Activated effector memory CD4-positive, alpha-beta T cell treated with anti-CD3 and anti-CD28 coated beads, Interleukin-2, amount 50 U/mL, for 16 hours (primary cell): Measurements from ENCODE around the gene TIMP3.

Experiments
- DNase-seq: peaks from one replicate; pipeline ENCODE4 v3.0.0-alpha.2; 2020

The TIMP3 gene

DNA sequence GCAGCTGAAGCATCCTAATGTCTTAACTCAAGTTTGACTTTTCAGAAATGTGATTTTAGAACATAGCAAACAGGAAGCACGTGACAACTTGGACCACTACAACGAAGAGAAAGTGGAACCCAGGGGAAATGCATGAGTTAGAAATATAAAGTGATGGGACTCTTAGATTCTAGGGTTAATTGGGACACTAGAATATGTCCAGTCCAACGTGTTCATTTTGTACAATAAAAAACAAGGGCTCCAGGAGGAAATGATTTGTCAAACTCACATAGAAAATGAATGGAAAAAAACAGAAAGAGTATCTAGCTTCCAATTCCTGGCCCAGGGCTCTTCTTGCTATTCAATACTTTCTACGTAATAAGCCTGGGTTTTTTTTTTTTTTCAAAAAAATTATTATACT, 30.7 kb downstream of the TIMP3 start:
- DNase-seq = no peak

DNA sequence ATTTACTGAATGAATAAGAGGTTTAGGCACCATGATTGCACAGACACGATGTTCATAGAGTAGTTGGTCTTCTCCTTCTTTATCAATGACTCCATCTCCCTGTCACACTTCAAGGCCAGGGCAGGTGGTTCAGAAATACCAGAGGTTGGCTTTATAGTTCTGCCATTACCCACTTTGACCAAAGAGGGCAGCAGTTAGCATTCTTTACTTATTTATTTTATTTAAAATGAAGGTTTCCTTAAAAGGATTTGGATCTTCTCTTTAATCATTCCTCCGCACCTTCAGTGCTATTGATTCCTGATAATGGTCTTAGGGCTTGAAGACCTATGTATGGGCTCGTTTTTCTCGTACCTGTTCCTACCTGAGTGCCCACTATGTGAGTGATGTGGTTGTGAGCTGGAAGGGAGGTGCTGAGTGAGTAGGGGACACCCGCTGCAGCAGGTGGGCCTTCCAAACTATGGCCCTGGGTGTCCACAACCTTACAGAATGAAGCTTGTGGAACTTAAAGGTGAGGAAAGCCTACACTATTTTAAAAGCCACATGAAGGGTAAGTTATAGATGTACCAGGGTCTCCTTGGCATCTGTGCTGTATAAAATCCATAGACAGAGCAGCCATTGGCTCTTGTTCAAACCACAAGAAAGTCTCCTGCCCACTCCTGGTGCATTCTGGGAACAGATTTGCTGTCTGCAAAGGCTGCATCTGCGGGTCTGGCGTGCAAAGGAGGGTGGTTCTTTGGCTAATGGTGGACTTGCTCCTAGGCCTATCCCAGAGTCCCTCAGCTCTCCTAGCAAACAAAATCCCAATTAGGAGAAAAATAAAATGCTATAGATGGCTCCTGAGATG, 35.0 kb downstream of the TIMP3 start:
- DNase-seq = no peak

DNA sequence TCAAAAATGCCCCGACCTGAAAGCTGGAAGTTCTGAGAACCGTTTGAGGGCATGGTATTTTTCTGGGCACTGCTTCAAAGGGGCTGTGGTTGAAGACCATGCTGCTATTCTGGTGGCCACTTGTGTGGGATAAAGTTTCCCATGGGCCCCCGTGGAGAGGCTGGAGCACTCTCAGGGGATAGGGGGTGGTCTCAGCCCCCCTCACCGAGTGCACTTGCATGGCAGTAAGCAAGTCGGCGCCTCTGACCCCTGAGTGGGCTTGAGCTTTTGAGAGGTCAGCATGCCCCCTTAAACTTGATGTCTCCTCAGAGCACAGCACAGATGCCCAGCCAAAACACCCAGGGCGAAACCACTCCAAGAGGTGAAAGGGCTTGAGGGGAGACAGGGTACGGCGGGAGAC, 35.6 kb downstream of the TIMP3 start:
- no peak for DNase-seq

DNA sequence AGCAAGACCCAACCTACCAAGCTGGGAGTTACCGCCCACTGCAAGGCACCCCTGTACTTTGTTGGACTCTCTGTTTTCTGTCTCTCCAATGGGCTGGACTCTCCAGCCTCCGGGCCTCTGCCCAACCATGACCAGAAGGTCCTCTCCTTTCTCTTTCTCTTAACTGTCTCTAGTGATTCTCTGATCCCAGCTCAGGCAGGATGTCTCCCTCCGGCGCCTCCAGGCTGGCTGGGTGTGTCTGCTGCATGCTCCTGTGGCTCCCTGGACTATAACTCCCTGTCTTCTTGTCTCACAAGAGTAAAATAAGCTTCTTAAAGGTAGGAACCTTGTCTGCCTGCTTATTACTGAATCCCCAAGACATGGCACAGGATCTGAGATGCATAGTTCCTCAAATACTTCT, 36.3 kb downstream of the TIMP3 start:
- DNase-seq = no peak

DNA sequence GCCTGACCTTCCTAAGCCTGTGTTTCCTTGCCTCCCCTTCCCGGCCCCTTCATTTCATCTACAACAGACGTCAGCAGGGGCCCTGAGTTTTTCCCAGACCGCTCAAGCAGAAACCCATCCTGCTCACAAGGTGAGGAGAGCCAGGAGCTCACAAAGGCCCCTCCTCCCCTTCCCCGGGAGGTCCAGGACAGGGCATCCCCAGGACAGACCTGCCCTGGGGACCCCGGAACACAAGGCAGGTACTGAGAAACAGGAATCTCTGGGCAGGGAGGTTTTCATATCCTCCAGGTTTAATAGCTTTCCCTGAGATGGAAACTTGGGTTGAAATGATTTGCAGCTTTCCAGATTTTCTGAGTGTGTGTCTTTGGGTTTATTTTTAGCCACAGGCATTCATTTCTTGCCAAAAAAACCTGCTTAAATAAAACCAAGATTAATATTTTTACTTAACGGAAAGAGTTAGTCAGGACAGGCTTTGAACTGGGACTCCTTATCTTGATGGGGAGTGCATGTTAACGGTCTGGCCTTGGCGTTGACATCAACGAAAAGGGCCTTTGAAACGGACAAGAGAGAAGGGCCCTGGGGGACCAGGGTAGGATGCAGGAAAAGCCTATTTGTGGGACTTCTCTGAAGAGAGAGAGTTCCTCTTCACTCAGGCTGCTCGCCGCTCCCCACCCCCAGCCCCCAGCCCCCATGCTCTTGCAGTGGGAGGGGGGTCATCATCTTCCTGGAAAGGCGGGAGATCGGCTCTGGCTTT, 38.5 kb downstream of the TIMP3 start:
- no peak for DNase-seq

DNA sequence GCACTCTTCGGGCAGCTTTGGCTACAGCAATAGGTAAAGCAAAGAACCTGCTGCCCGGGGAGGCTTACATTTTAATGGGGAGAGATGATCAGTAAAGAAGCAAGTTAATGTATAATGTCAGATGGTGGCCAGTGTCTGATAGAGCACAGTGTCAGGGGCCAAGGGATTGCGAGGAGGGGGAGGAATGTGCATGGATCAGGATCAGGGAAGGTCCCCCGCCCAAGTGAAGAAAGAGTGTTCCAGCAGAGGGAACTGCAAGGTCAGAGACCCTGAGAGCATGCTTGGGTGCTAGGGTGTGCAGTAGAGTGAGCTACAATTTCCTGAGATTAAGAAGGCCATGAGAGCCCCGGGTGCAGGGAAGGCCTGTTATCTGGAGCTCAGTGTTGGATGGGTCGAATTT, 39.7 kb downstream of the TIMP3 start:
- no peak for DNase-seq

DNA sequence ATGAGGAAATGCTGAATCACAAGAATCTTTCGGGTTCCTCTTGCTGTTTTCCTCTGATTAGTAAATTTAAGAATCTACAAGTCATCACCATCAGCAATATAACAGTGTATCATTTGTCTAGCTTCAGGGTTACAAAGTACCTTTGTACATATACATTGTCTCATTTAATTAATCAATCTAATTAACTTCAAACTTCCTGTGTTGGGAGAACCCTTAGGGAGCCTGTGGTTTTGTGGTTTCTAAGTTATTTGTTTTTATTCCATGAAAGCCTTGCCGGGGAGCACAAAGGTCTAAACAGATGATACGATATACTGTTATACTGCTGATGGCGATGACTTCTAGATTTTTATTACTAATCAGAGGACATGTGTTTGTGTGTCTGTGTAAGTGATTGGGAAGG, 41.0 kb downstream of the TIMP3 start:
- no peak for DNase-seq

DNA sequence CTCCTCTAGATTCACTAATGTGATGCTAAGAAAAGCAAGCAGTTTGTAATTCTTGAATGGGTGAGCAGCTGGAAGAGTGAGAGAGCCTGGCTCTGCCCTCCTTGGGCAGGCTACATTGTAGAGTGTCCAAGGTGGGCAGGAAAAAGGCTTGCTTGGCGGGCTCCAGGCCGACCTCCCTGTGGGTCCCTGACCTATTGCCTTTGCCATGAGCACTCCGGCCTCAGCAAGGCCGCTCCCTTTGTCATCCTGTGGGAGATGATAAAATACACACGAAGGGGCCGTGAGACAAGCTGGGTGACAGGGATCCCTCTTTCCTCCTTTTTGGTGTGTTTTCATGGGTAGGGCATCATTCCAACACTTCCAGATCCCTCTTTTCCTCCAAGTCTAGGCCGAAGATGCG, 41.8 kb downstream of the TIMP3 start:
- no peak for DNase-seq

DNA sequence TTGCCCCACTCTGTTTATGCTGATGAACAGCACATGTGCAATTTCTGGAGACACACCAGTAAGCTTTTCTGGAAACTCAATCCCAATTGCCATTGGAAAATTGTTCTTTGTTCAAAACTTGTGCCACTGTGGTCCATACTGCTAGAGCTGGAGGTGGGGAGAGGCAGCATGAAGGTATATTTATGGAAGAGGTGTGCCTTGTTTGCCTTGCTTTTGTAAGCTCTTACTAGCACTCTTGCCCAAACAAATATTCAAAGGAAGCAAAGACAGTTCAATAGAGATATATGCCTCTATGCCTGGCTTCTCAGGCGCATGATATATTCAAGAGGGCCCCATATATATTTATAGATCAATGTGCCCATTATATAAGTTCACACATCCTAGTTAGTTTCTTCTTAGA, 42.7 kb downstream of the TIMP3 start:
- DNase-seq = no peak

DNA sequence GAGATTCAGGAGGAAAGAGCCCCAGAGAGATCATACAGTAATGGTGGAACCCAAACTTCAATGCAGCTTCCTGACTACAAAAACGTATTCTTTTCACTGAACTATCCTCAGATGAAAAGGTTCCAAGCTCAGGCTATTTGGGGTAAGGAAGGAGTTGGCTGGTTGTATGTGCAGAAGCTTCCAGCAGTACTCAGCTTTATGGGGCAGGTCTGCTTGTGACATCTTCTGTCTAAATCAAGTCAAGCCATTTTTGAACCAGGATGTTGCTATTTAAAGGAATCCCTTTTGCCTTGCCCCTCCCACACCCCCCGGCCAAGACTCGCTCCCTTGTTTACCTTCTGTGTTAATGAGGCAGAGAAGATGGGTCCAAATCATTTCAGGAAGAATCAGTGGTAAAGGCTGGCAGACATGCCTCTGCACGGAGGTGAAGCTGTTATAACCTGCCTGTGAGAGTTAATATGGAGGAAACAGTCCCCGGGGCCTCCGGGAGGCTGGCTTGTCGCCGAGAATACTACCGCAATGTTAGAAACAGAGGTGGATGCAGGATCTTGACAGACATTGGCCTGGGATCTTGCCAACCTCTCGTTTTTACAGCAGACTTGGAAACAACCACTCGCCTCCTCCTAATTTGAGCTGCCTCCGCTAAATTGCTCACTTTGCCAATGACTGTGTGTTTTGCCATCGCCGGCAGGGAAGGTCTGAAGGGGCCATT, 45.4 kb downstream of the TIMP3 start:
- no peak for DNase-seq

DNA sequence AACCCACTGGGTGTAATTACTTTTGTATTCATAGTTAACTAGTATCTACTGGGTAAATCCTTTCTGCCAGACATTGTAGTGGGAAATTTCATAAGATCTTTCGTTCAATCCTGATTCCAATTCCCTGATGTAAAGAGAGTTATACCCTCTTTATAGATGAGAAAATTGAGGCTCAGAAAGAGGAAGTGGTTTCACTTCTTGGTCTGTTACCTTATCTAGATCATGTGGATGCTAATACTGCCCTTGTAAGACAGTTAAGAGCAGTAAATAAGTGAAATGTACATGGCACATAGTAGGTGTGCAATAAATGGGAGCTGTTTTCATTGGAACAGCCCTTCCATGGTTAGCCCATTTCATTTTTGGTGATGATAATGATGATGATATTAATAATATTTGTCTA, 46.7 kb downstream of the TIMP3 start:
- no peak for DNase-seq

DNA sequence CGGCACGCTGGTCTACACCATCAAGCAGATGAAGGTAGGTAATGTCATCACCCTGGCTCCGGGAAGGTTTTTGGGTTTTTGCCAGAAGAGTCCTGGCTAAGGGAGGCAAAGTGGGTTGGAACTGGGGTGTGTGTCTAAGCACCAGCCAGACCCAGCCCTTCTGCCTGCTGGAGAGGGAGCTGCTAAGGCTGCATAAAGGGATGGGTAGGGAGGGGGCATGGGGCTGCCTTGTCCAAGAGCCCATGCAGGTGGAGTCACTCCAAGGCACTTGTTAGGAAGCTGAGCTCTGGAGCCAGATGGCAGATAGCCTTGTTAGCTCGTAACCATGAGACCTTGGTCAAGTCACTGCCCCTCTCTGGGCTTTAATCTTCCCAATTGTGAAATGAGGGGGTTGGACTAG, 48.0 kb downstream of the TIMP3 start:
- no peak for DNase-seq

DNA sequence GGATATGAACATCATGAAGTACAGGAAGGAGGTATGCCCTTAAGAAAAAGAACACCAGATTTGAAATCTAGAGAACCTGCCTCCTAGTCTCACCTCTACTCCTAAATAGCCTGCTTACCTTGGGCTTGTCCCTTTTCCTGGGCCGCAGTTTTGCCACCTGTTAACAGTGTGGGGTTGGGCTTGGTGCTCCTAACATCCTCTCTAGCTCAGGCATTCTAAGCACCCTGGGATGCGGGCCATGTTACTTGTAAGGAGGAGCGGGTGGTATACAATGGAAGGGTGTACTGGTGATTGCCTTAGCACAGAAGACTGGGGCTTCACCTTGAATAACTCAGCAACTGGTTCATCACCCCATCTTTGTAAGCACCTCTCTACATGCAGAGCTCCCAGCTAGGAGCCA, 48.7 kb downstream of the TIMP3 start:
- no peak for DNase-seq

DNA sequence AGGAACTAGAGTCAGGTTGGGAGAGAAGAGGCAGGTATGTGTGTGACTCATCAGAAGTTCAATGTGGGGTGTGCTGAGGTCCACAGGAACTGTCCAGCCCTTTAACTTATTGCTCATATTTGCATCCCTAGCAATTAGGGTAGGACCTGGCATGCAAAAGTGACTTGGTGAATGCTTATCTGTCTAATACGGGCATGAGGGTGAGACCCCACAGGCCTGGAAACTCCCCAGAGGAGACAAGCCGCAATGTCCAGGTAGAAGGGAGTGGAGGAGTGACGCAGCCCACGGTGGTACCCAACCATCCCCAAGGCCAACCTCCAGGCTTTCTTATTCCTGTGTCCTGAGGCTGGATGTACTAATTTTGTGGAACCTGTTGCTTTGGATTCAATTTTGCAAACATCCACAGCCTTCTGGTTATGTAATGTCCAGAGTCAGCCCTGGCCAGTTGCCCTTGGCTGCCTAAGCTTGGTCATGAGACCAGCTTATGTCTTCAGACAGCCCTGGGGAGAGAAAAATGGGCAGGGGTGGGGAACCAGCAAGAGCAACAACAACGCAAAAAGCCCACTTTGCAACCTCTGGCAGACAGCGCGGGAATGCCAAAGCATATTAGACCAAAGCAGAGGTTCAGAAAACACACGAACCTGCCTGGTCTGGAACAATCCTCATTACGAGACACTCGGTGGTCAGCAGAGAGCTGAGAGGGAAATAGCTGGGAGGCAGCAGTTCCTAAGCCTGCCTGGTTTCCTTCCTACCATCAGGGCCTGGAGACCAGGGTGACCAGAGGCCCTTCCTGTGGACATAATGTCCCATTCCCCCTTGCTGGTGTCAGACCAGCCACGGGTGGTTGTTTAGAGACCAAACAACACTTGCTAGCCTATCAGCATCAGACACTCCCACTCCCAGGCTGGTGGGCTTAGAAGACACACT, 49.3 kb downstream of the TIMP3 start:
- no peak for DNase-seq

DNA sequence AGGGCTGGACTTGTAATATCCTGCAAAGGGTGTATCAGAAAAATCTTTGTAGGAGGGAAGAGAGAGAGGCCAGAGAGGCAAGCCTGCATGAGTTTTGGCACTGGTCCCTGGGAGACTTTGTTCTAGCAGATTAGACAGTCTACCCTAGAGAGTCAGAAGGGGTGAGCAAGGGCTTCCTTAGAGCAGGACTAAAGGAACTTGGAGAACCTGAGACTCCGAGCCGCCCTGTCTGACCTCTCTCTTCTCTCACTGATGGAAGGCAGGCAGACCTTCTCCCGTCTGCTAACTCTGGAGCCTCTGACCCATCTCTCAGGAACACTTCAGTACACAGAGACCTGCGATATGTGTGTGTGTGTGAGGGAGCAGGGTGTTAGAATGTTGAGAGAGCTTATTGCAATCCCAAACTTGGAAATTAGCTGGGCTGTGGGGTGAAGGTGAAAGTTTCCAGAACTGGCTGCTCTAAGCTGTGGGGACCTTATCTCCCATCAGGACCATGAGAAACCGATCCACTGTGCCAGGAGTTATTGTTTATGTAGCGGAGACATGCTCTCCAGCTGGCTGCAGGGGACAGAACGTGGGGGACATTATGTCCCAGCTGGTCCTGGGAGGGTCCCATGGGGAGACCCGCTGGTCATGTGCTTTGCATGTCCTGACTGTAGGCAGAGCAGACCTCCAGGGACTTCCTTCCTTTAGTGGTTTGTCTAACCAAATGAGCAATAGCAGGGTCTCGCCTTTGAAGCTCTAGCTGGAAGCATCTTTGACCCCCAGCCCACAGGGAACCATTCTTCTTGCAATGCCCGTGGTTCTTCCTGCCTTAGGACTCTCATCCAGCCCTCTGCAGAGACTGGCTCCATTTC, 51.1 kb downstream of the TIMP3 start:
- no peak for DNase-seq

DNA sequence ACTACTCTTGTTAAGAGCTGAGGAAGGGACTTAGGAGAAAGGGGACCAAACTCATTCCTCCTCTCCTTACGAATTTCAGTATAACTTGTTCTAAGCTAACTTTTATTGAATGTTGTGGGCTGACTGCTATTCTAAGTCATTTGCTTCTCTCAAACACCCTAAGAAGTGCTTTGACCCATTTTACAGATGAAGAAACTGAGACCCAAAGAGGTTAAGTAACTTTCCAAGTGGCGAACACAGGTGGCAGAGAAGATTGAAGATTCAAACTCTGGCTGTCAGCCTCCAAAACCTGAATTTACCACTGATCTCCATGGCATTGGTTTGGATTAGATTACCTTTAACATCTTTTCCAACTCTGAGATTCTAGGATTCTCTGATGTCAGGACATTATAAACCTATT, 52.2 kb downstream of the TIMP3 start:
- DNase-seq = no peak

DNA sequence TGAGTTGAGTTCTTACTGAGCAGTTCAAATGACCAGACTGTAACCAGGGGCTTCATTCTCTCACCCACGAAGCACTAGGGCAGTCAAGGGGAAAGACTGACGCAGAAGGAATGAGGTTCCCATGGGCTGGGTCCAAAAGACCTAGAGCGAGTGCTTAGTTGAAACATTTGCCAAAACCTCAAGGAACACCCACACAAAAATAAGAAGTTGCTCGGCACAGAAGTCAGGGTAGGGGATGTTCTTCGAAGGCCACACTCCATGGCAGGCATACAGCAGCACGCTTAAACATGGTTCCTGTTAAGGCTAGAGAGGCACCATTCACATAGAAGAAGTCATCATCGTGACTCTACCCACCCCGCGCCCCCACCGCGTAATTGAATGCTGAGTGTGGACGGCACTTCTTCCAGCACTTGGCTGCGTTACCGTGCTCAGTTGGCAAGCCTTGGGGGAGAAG, 52.9 kb downstream of the TIMP3 start:
- DNase-seq = no peak

DNA sequence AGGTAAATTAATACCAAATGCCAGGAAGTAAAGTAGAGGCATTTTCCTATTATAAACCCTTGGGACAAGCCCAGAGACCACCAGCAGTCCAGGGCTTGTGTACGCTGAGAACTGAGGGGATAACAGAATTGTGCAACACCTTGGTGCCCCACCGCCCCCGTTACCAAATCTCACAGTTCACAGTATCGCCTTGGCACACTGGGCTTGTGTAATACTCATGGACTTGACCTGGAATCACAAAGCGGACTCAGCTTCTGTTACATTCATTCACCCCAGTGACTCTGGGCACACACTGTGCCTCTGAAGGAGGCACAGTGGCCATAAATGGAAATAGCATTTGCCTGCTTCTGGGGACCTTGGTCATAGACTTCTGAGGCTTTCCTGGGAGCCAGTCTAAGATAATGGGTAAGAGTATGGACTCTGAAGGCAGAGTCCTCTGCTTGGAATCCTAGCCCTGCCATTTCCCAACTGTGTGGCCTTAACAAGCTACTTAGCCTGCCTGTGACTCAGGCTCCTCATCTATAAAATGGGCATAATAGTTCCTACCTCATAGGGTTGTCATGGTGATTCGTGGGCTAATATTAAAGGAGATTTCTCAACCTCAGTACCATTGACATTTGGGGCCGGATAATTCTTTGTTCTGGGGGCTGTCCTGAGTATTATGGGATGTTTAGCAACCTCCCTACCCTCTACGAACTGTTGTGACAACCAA, 53.7 kb downstream of the TIMP3 start:
- DNase-seq = no peak

DNA sequence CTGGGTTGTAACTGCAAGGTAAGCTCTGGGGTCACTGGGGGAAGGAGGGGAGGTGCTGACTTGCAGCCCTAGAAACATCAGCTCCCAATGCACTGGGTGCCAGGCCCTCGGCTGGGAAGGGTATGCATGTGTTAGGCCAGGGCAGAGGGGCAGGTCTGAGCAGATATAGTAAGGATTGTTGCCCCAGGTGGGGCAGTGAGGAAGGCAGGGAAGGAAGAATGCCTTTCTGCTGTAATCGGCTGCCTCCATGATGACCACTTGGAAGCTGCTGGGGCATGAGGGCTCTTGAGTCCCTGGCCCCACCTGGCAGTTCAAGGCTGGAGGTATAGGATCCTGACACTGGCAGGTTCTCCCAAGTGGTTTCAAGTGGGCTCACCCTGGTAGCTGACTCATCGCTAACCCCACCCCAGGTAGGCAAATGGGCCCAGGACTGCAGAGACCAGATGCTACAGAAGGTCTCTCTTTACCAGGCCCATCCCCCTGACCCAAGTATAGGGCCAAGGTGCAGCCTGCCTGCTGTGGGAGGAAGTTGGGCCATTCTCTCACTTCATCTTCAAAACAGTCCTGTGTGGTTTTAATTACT, 56.7 kb downstream of the TIMP3 start:
- no peak for DNase-seq

DNA sequence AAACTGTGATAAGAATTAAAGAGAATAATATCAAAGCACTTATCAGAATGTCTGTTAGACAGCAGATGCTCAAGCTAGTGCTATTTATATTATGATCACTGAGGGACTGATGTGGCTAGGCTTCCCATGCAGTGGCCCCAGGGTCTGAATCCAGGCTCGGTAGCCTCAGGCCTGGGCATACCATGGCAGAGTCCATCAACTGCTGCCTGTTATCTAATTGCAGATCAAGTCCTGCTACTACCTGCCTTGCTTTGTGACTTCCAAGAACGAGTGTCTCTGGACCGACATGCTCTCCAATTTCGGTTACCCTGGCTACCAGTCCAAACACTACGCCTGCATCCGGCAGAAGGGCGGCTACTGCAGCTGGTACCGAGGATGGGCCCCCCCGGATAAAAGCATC, 57.5 kb downstream of the TIMP3 start:
- no peak for DNase-seq

DNA sequence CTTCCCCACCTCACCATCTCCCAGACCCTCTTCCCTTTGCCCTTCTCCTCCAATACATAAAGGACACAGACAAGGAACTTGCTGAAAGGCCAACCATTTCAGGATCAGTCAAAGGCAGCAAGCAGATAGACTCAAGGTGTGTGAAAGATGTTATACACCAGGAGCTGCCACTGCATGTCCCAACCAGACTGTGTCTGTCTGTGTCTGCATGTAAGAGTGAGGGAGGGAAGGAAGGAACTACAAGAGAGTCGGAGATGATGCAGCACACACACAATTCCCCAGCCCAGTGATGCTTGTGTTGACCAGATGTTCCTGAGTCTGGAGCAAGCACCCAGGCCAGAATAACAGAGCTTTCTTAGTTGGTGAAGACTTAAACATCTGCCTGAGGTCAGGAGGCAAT, 58.2 kb downstream of the TIMP3 start:
- no peak for DNase-seq
